K562 (cell line): ENCODE data around the gene TRIP10. TPM values are rescaled to one million over a fixed set of nuclear protein-coding genes. Genes with fewer than 3 reads are reported as not detected.

Experiments used
- ATAC-seq: fragments of 200-7000 bp; cut with Tn5 transposase; 3 replicates; pipeline ENCODE4 v1.9.1; 2020; ENCODE audit warnings: moderate library complexity
- BruUV-seq: library from RNA; stranded (reverse); fragments of 400-500 nt; replicated peaks from 2 replicates; lab custom pipeline; 2021; lab: Mats Ljungman, UMichigan
- CTCF ChIA-PET: fragments of 300-600 bp; formaldehyde crosslinking; extraction: SDS; loops from one replicate; lab custom pipeline; 2021; ENCODE audit warnings: low intra/inter-chr PET ratio; lab: Yijun Ruan, JAX
- POLR2A ChIA-PET: fragments of 300-600, 350-650 bp; sonication (Branson Sonifier 250); formaldehyde crosslinking; extraction: SDS; loops from one replicate; lab custom pipeline; 2021; ENCODE audit warnings: antibody characterized with exemption, inconsistent platforms; lab: Yijun Ruan, JAX
- DNase-seq, 4 experiments: peaks; one replicate each; pipeline versions ENCODE4 v3.0.0 to v3.0.0-alpha.2; 2011 to 2018; ENCODE audit warnings: low spot score in 3 of 4, mixed read lengths in 3 of 4; ENCODE audit errors: extremely low read depth in 1 of 4
- FAIRE-seq: peaks from 2 replicates; lab custom pipeline; 2011; peaks lifted over from hg19 to GRCh38; lab: Jason Lieb, UNC
- H2AFZ ChIP-seq: 2 replicates; pipeline ENCODE4 v1.6.0; 2011; ENCODE audit warnings: low read depth, low read length, control low read depth, inconsistent platforms
- H3K27ac ChIP-seq: fragments of 200-600 bp; 3 replicates; pipeline ENCODE4 v1.8.0; 2011; ENCODE audit warnings: low read depth, mild to moderate bottlenecking, control low read depth, inconsistent platforms, low read length, moderate library complexity, mixed read lengths; ENCODE audit errors: extremely low read depth
- H3K27me3 ChIP-seq, 2 experiments: fragments of 300-600 bp in 1 of 2; 2 replicates in 1 of 2; 3 replicates in 1 of 2; pipeline versions ENCODE4 v1.6.0 to v1.8.0; 2011; ENCODE audit warnings: inconsistent platforms in 2 of 2, low read length in 2 of 2, mild to moderate bottlenecking in 1 of 2, mixed read lengths in 1 of 2, moderate library complexity in 1 of 2; ENCODE audit not compliant: control insufficient read depth in 2 of 2, insufficient read depth in 2 of 2
- H3K36me3 ChIP-seq: fragments of 300-600 bp; 3 replicates; pipeline ENCODE4 v1.8.0; 2011; ENCODE audit warnings: mild to moderate bottlenecking, low read length, inconsistent platforms; ENCODE audit not compliant: control insufficient read depth, insufficient read depth
- H3K4me1 ChIP-seq, 2 experiments: fragments of 200-600 bp in 1 of 2; replicated peaks in 1 of 2; 2 replicates in 1 of 2; 3 replicates in 1 of 2; pipeline versions ENCODE4 v1.5.1 to v1.8.0; 2011; ENCODE audit warnings: inconsistent platforms in 2 of 2, low read length in 2 of 2, mild to moderate bottlenecking in 1 of 2, mixed read lengths in 1 of 2, moderate library complexity in 1 of 2; ENCODE audit not compliant: control insufficient read depth in 2 of 2, insufficient read depth in 2 of 2
- H3K4me2 ChIP-seq: 2 replicates; pipeline ENCODE4 v1.6.1; 2011; ENCODE audit warnings: low read length, control low read depth, inconsistent platforms, mixed read lengths; ENCODE audit not compliant: insufficient read depth
- H3K4me3 ChIP-seq: fragments of 200-600 bp; sonication (generic), shearing (Covaris generic); 2 replicates; pipeline ENCODE4 v1.5.1; 2016; ENCODE audit warnings: control low read depth, inconsistent platforms
- H3K79me2 ChIP-seq: fragments of 200-600 bp; 3 replicates; pipeline ENCODE4 v1.8.0; 2011; ENCODE audit warnings: low read length, inconsistent platforms; ENCODE audit not compliant: control insufficient read depth, insufficient read depth
- H3K9ac ChIP-seq, 2 experiments: 2 replicates each; pipeline versions ENCODE4 v1.6.0 to v1.6.1; 2011; ENCODE audit warnings: low read depth in 2 of 2, low read length in 2 of 2, control low read depth in 1 of 2, inconsistent platforms in 1 of 2, mild to moderate bottlenecking in 1 of 2, mixed read lengths in 1 of 2; ENCODE audit not compliant: insufficient read depth in 1 of 2
- H3K9me1 ChIP-seq: one replicate; pipeline ENCODE4 v1.6.0; 2011; ENCODE audit warnings: inconsistent platforms, mild to moderate bottlenecking, low read length, moderate library complexity; ENCODE audit not compliant: control insufficient read depth, insufficient read depth
- H3K9me3 ChIP-seq: replicated peaks from 2 replicates; pipeline ENCODE4 v1.5.1; 2011; ENCODE audit warnings: low read depth, low read length, inconsistent platforms; ENCODE audit not compliant: control insufficient read depth, insufficient read depth
- H4K20me1 ChIP-seq: replicated peaks from 2 replicates; pipeline ENCODE4 v1.6.1; 2011; ENCODE audit warnings: low read length, inconsistent platforms, mixed read lengths; ENCODE audit not compliant: control insufficient read depth, insufficient read depth
- ZBTB33 ChIP-seq: sonication (generic); formaldehyde crosslinking; IDR thresholded peaks from 2 replicates; pipeline ENCODE4 v1.8.1; 2023; ENCODE audit warnings: mild to moderate bottlenecking, missing genetic modification reagents
- ZNF197 ChIP-seq: fragments of 200-800 bp; sonication (Bioruptor generic); IDR thresholded peaks from 2 replicates; pipeline ENCODE4 v1.6.1; 2016; ENCODE audit warnings: low read depth, missing genetic modification characterization, missing compliant biosample characterization
- WGBS: fragments of 100-300 bp; shearing (Covaris generic); methylation state at CpG from one replicate; pipeline ENCODE4 v1.1.6; 2016; ENCODE audit warnings: low coverage, mixed read lengths; ENCODE audit not compliant: insufficient coverage; ENCODE audit errors: missing lambda C conversion rate; 5-methylcytosine and 5-hydroxymethylcytosine counted together
- in situ Hi-C: fragments of 300-500 bp; cut with MboI; formaldehyde crosslinking; loops from 4 replicates; pipeline ENCODE4 v1.15.0; 2018; ENCODE audit warnings: inconsistent platforms, mixed read lengths
- intact Hi-C: fragments of 100-400 bp; cut with micrococcal nuclease; formaldehyde crosslinking; loops from 2 replicates; pipeline ENCODE4 v1.14.2; 2022
- polyA plus RNA-seq, 8 experiments: library from polyadenylated mRNA; depleted of rRNA in 4 of 8; stranded (reverse) in 5 of 8; unstranded in 3 of 8; fragments of >200 nt; fragmentation: Nextera tagmentation in 2 of 8; fragmentation: Illumina TruSeq in 1 of 8; extraction: Ambion mirVana in 2 of 8; extraction: Trizol in 1 of 8; gene quantifications; 2 replicates each; pipeline versions ENCODE4 v1.2.1 to v1.2.3, GENCODE V29; 2011 to 2014; ENCODE audit warnings: inconsistent platforms in 1 of 8, missing spikeins in 1 of 8
- total RNA-seq, 7 experiments: library from RNA; depleted of rRNA in 6 of 7; stranded (reverse); fragments of >200 nt in 6 of 7; fragmentation: Illumina TruSeq in 2 of 7; extraction: Trizol in 2 of 7; gene quantifications; 2 replicates each; pipeline versions ENCODE4 v1.2.1 to v1.2.3, GENCODE V29; 2011 to 2021; ENCODE audit warnings: low replicate concordance in 1 of 7

Gene TRIP10
- total and polyA plus RNA-seq, 9 of the 15 experiments (the other 6 are each of a cell fraction or from before 2014, with no cell fraction given), result 1.2 to 66.8 (median 36.1) TPM

DNA sequence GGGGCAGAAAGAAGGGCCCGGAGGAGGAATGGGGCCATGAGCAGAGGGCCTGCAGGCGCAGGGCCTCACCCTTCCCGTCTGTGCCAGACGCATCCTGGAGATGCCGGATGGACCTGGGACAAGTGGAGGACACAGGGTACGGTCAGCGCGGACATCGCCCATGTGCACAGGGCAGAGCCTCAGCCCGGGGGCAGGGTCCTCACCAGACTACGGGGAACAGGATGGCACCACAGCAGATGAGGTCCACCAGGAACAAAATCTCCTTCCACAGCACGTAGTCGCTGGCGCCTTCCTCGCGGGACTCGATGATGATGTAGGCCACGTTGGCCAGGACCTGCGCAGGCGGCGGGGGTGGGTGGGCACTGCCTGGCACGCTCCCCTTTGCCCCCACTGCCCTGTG lies 7.7 kb upstream of the TRIP10 start:
- H3K4me2 ChIP-seq, result no peak overlapping the region
- ATAC-seq (no peak), FAIRE-seq (no peak), DNase-seq (no peak)
- no peaks in the 10 kb centered on the region for H3K9me3 ChIP-seq
- no peak overlapping the region for H3K27ac ChIP-seq
- intact Hi-C loops, result loop anchor here (10.0 kb wide), 1 partner anchor 217 kb away; no protein-coding TSS in a partner anchor
- H3K79me2 ChIP-seq, result peaks cover 19% of the 10 kb centered on the region
- H3K27me3 ChIP-seq, result no peaks in the 10 kb centered on the region
- 86% methylated on average over 18 of the region's 22 CpGs for WGBS
- CTCF ChIA-PET, result no interaction called here
- H3K9me1 ChIP-seq, result no peaks in the 10 kb centered on the region
- no peak overlapping the region for H2AFZ ChIP-seq
- H3K4me1 ChIP-seq, result peaks cover 31 to 69% of the 10 kb centered on the region in 2 experiments
- no peaks in the 10 kb centered on the region for H4K20me1 ChIP-seq
- no TSS peak for BruUV-seq
- in situ Hi-C loops, result no loop called here
- peaks cover 3% of the 10 kb centered on the region; the same call in 1 of the 3 replicates for H3K36me3 ChIP-seq
- TF ChIP-seq ZBTB33 (CRISPR knock-in tag), result peak; percentile 88
- no peak for TF ChIP-seq ZNF197 (CRISPR knock-in tag)
- POLR2A ChIA-PET, result no interaction called here
- H3K9ac ChIP-seq, result no peak overlapping the region; a peak in 1 of 4 replicates
- H3K4me3 ChIP-seq, result no peak overlapping the region
